Spleen (tissue), 11 donors: Measurements from ENCODE around the gene KLF16. TPM values are rescaled to one million over a fixed set of nuclear protein-coding genes. Genes with fewer than 3 reads are reported as not detected.

Experiments
- DNase-seq: peaks from one replicate; pipeline ENCODE4 v3.0.0-alpha.2; 2020
- H3K27ac ChIP-seq, 8 donors: fragments of 200-600 bp; sonication (generic) in 7 of 8; 1 replicate in 4 of 8; 2 replicates in 4 of 8; pipeline versions ENCODE4 v1.5.0 to v1.8.0; 2016 to 2021; ENCODE audit warnings: inconsistent platforms in 4 of 8, mild to moderate bottlenecking in 4 of 8, moderate library complexity in 1 of 8
- H3K27me3 ChIP-seq, 7 donors: fragments of 200-600 bp; sonication (generic) in 6 of 7; replicated peaks in 1 of 7; 1 replicate in 4 of 7; 2 replicates in 3 of 7; pipeline versions ENCODE4 v1.5.0 to v1.8.0; 2016 to 2021; ENCODE audit warnings: inconsistent platforms in 3 of 7, mild to moderate bottlenecking in 1 of 7
- H3K36me3 ChIP-seq, 6 donors: fragments of 200-600 bp; sonication (generic) in 5 of 6; 1 replicate in 4 of 6; 2 replicates in 2 of 6; pipeline versions ENCODE4 v1.5.0 to v1.8.0; 2016 to 2021; ENCODE audit warnings: inconsistent platforms in 2 of 6
- H3K4me1 ChIP-seq, 6 donors: fragments of 200-600 bp; sonication (generic) in 5 of 6; 1 replicate in 3 of 6; 2 replicates in 3 of 6; pipeline versions ENCODE4 v1.5.0 to v1.8.0; 2016 to 2021; ENCODE audit warnings: inconsistent platforms in 3 of 6
- H3K4me3 ChIP-seq, 8 donors: fragments of 200-600 bp; sonication (generic) in 7 of 8; 1 replicate in 4 of 8; 2 replicates in 4 of 8; pipeline versions ENCODE4 v1.5.0 to v1.8.0; 2016 to 2021; ENCODE audit warnings: inconsistent platforms in 4 of 8, mild to moderate bottlenecking in 4 of 8, moderate library complexity in 2 of 8
- H3K9me3 ChIP-seq, 8 donors: fragments of 200-600 bp; sonication (generic) in 7 of 8; 1 replicate in 4 of 8; 2 replicates in 4 of 8; pipeline versions ENCODE4 v1.5.0 to v1.8.0; 2016 to 2021; ENCODE audit warnings: inconsistent platforms in 4 of 8
- CTCF ChIP-seq, 11 experiments: fragments of 200-600 bp in 7 of 11; fragments of 450-650 bp in 4 of 11; sonication (generic) in 4 of 11; IDR thresholded peaks in 8 of 11; conservative IDR thresholded peaks in 3 of 11; 1 replicate in 7 of 11; 2 replicates in 4 of 11; pipeline versions ENCODE4 v1.4.0 to v1.8.0; 2016 to 2021; ENCODE audit warnings: antibody characterized with exemption in 11 of 11, inconsistent platforms in 4 of 11, mild to moderate bottlenecking in 1 of 11
- POLR2A ChIP-seq, 3 donors: fragments of 450-650 bp; IDR thresholded peaks; one replicate each; pipeline ENCODE4 v1.5.1; 2017; ENCODE audit warnings: antibody characterized with exemption in 3 of 3, mild to moderate bottlenecking in 1 of 3
- POLR2AphosphoS5 ChIP-seq, 3 donors: sonication (generic); formaldehyde crosslinking; IDR thresholded peaks; one replicate each; pipeline ENCODE4 v1.5.1; 2017; ENCODE audit warnings: antibody characterized with exemption in 3 of 3
- WGBS, 5 donors: extraction: QIAGEN DNeasy Blood & Tissue Kit in 3 of 5; methylation state at CpG; one replicate each; pipeline versions ENCODE4 v1.1.5 to v1.1.7; 2013 to 2018; 5-methylcytosine and 5-hydroxymethylcytosine counted together
- intact Hi-C: fragments of 100-400 bp; cut with DNase I; formaldehyde crosslinking; loops from one replicate; pipeline ENCODE4 v1.15.0; 2023; ENCODE audit warnings: low total_unique reads
- polyA plus RNA-seq, 3 donors: library from polyadenylated mRNA; stranded (reverse); fragments of 200-250 nt; gene quantifications; one replicate each; pipeline ENCODE4 v1.2.1, GENCODE V29; 2013
- total RNA-seq, 7 donors: library from RNA; depleted of rRNA in 3 of 7; stranded (reverse); fragments of >200 nt in 3 of 7; fragmentation: NEBNext Ultra II Directional in 4 of 7; extraction: Animal tissue kit (Norgen Biotek cat#: 25700) in 4 of 7; gene quantifications; one replicate each; pipeline versions ENCODE4 v1.1.0 to v1.2.1, GENCODE V29; 2016 to 2021
- donor health status: healthy with polysubstance abuse.
- donor health status: DM: no; HTN: no; CAD: no; lungs with moderate emphysema.
- donor health status: DM: no; HTN: no; CAD: no.
- donor health status: Bipolar disorder and iron deficiency.
- donor health status: healthy.
- donor health status: DM: no; HTN: no; CAD: no.
- donor health status: DM: yes; HTN: yes; CAD: no.

The KLF16 gene
- total and polyA plus RNA-seq, 10 donors = 7.1 to 39.0 (median 18.4) TPM

GRCh38 chr19:1849132-1849474 is 14.3 kb downstream of the KLF16 start:
- peak; percentile 74 for DNase-seq
- peak overlapping the region in 1 of 8 donors; percentile 100 for H3K4me3 ChIP-seq
- peak overlapping the region; percentile 99 to 100 (median 99) for H3K27ac ChIP-seq
- TF ChIP-seq POLR2A (IDR thresholded peaks at IDR 0.05) (no peak), POLR2AphosphoS5 (IDR thresholded peaks at IDR 0.05) (no peak), CTCF (IDR thresholded peaks at IDR 0.05 in 8 of 11, conservative IDR thresholded peaks at IDR 0.05 in 3 of 11) (no peak)
- H3K36me3 ChIP-seq = peaks cover 0 to 32% (median 5%) of the 10 kb centered on the region in 6 donors
- intact Hi-C loops = no loop called here
- H3K27me3 ChIP-seq = no peaks in the 10 kb centered on the region
- no peaks in the 10 kb centered on the region for H3K9me3 ChIP-seq
- peaks cover 58 to 92% (median 75%) of the 10 kb centered on the region in 6 donors for H3K4me1 ChIP-seq
- 30 to 62% (median 51%) methylated on average over 2 to 5 of the region's 5 CpGs for WGBS, 5 donors

- intact Hi-C loops = no loop called here
- Histone ChIP-seq H3K4me3 (peak within 1 kb of the TSS; percentile 95 to 100 (median 99)), H3K27ac (peak within 1 kb of the TSS; percentile 99 to 100 (median 99)), H3K4me1 (peaks cover 57 to 92% (median 75%) of the 10 kb centered on the region in 6 donors), H3K27me3 (no peaks in the 10 kb centered on the region), H3K36me3 (peaks cover 0 to 33% (median 5%) of the 10 kb centered on the region in 6 donors), H3K9me3 (no peaks in the 10 kb centered on the region)
- WGBS, 5 donors = 2 to 5% (median 3%) methylated on average over 29 to 60 of the region's 60 CpGs
- peak; percentile 90 to 98 (median 96) for TF ChIP-seq CTCF (IDR thresholded peaks at IDR 0.05 in 8 of 11, conservative IDR thresholded peaks at IDR 0.05 in 3 of 11)
- peak in 1 of 3 donors; percentile 80 for TF ChIP-seq POLR2A (IDR thresholded peaks at IDR 0.05)
- TF ChIP-seq POLR2AphosphoS5 (IDR thresholded peaks at IDR 0.05) = peak; percentile 72 to 88 (median 79)
- peak; percentile 97 for DNase-seq
These were observed 14.8 kb downstream of the KLF16 start, which contains the start of gene REXO1 for GRCh38 chr19:1848399-1849131. Gene REXO1 (minus strand): TSS chr19:1848483. CDS start chr19:1848358, 125 bp downstream.

- H3K36me3 ChIP-seq = peaks cover 0 to 40% (median 5%) of the 10 kb centered on the region in 6 donors
- 0 to 1% (median 0%) methylated on average over 35 to 72 of the region's 72 CpGs for whole genome bisulfite sequencing, 5 donors
- peak; percentile 90 for DNase-seq
- intact Hi-C loops = no loop called here
- H3K4me1 ChIP-seq = peaks cover 51 to 92% (median 75%) of the 10 kb centered on the region in 6 donors
- H3K27me3 ChIP-seq = no peaks in the 10 kb centered on the region
- TF ChIP-seq POLR2AphosphoS5 (IDR thresholded peaks at IDR 0.05) (peak; percentile 36 to 67 (median 56)), POLR2A (IDR thresholded peaks at IDR 0.05) (peak in 1 of 3 donors; percentile 6), CTCF (IDR thresholded peaks at IDR 0.05 in 8 of 11, conservative IDR thresholded peaks at IDR 0.05 in 3 of 11) (no peak)
- H3K4me3 ChIP-seq = peak overlapping the region; percentile 95 to 100 (median 99)
- no peaks in the 10 kb centered on the region for H3K9me3 ChIP-seq
- peak overlapping the region; percentile 99 to 100 (median 99) for H3K27ac ChIP-seq
These were observed 15.5 kb downstream of the KLF16 start for GRCh38 chr19:1847684-1848398.

GRCh38 chr19:1847348-1847683 is 16.1 kb downstream of the KLF16 start:
- no peak for DNase-seq
- Histone ChIP-seq H3K4me1 (peaks cover 50 to 92% (median 75%) of the 10 kb centered on the region in 6 donors), H3K27me3 (no peaks in the 10 kb centered on the region), H3K9me3 (no peaks in the 10 kb centered on the region), H3K4me3 (peak overlapping the region; percentile 95 to 100 (median 99)), H3K27ac (peak overlapping the region; percentile 99 to 100 (median 99)), H3K36me3 (peaks cover 0 to 45% (median 5%) of the 10 kb centered on the region in 6 donors)
- TF ChIP-seq CTCF (IDR thresholded peaks at IDR 0.05 in 8 of 11, conservative IDR thresholded peaks at IDR 0.05 in 3 of 11) = no peak
- TF ChIP-seq POLR2AphosphoS5 (IDR thresholded peaks at IDR 0.05) = no peak
- no peak for TF ChIP-seq POLR2A (IDR thresholded peaks at IDR 0.05)
- intact Hi-C loops = no loop called here
- 4 to 9% (median 6%) methylated on average over 12 of the region's 12 CpGs for WGBS, 5 donors
